Muscle layer of colon (tissue), 2 donors: ENCODE results near the gene ZNF587B.
"Not testable (repeated sequence)": the region's sequence is repeated elsewhere in the genome, so short reads cannot be mapped to it uniquely, and the experiment has no call there.

ENCODE experiments used
- H3K27ac ChIP-seq: one replicate; pipeline ENCODE4 v1.7.0; 2013; ENCODE audit warnings: low read depth, mild to moderate bottlenecking, low read length, moderate library complexity
- H3K27me3 ChIP-seq, 2 donors: one replicate each; pipeline ENCODE4 v1.7.0; 2013; ENCODE audit warnings: low read length in 2 of 2, mild to moderate bottlenecking in 2 of 2; ENCODE audit not compliant: insufficient read depth in 2 of 2, control insufficient read depth in 1 of 2
- H3K36me3 ChIP-seq: one replicate; pipeline ENCODE4 v1.7.0; 2013; ENCODE audit warnings: mild to moderate bottlenecking, low read length; ENCODE audit not compliant: insufficient read depth
- H3K4me1 ChIP-seq: one replicate; pipeline ENCODE4 v1.7.0; 2013; ENCODE audit warnings: mild to moderate bottlenecking, low read length; ENCODE audit not compliant: insufficient read depth
- H3K4me3 ChIP-seq, 2 donors: one replicate each; pipeline ENCODE4 v1.7.0; 2013; ENCODE audit warnings: low read length in 2 of 2, low read depth in 1 of 2, mild to moderate bottlenecking in 1 of 2, moderate library complexity in 1 of 2
- H3K9ac ChIP-seq: one replicate; pipeline ENCODE4 v1.7.0; 2013; ENCODE audit warnings: low read length
- H3K9me3 ChIP-seq: one replicate; pipeline ENCODE4 v1.7.0; 2013; ENCODE audit warnings: mild to moderate bottlenecking, low read length
- donor health status: abdominal sarcoma.
- donor health status: Adenocarcinoma of cecum.

ZNF587B gene

GRCh38 chr19:57830071-57830602 lies at the start of gene ZNF587B:
Gene ZNF587B (plus strand): TSS chr19:57830299. CDS start chr19:57830529, 230 bp downstream.
- H3K9me3 ChIP-seq = no peaks in the 10 kb centered on the region
- peaks cover 3% of the 10 kb centered on the region for H3K4me1 ChIP-seq
- no peaks in the 10 kb centered on the region for H3K36me3 ChIP-seq
- H3K27ac ChIP-seq = no peak within 1 kb of the TSS
- H3K4me3 ChIP-seq = peak within 1 kb of the TSS; percentile 66 to 80
- H3K27me3 ChIP-seq = no peaks in the 10 kb centered on the region
- H3K9ac ChIP-seq = no peak within 1 kb of the TSS

GRCh38 chr19:57786286-57786685 lies 43.8 kb upstream of the ZNF587B start:
- no peaks in the 10 kb centered on the region for H3K27me3 ChIP-seq
- H3K4me1 ChIP-seq = no peaks in the 10 kb centered on the region
- H3K9me3 ChIP-seq = no peaks in the 10 kb centered on the region
- no peak overlapping the region for H3K9ac ChIP-seq
- H3K36me3 ChIP-seq = peaks cover 10% of the 10 kb centered on the region
- H3K27ac ChIP-seq = no peak overlapping the region
- no peak overlapping the region for H3K4me3 ChIP-seq

- H3K36me3 ChIP-seq = peaks cover 10% of the 10 kb centered on the region
- no peak overlapping the region for H3K9ac ChIP-seq
- no peaks in the 10 kb centered on the region for H3K27me3 ChIP-seq
- no peak overlapping the region for H3K27ac ChIP-seq
- H3K9me3 ChIP-seq = no peaks in the 10 kb centered on the region
- no peaks in the 10 kb centered on the region for H3K4me1 ChIP-seq
- no peak overlapping the region for H3K4me3 ChIP-seq
These were observed 43.2 kb upstream of the ZNF587B start for GRCh38 chr19:57786906-57787305.

- no peaks in the 10 kb centered on the region for H3K27me3 ChIP-seq
- H3K4me1 ChIP-seq = no peaks in the 10 kb centered on the region
- no peaks in the 10 kb centered on the region for H3K9me3 ChIP-seq
- peaks cover 10% of the 10 kb centered on the region for H3K36me3 ChIP-seq
- no peak overlapping the region for H3K27ac ChIP-seq
- H3K9ac ChIP-seq = no peak overlapping the region
- no peak overlapping the region for H3K4me3 ChIP-seq
These were observed 41.9 kb upstream of the ZNF587B start for GRCh38 chr19:57788114-57788692.

GRCh38 chr19:57789288-57789687 lies 40.8 kb upstream of the ZNF587B start:
- no peak overlapping the region for H3K27ac ChIP-seq
- no peaks in the 10 kb centered on the region for H3K9me3 ChIP-seq
- H3K27me3 ChIP-seq = no peaks in the 10 kb centered on the region
- H3K9ac ChIP-seq = no peak overlapping the region
- no peaks in the 10 kb centered on the region for H3K4me1 ChIP-seq
- peaks cover 10% of the 10 kb centered on the region for H3K36me3 ChIP-seq
- no peak overlapping the region for H3K4me3 ChIP-seq

GRCh38 chr19:57796580-57796979 lies 33.5 kb upstream of the ZNF587B start:
- not testable (repeated sequence) for H3K4me3 ChIP-seq, H3K9me3 ChIP-seq, H3K27me3 ChIP-seq, H3K27ac ChIP-seq, H3K4me1 ChIP-seq, H3K9ac ChIP-seq
- H3K36me3 ChIP-seq = peaks cover 14% of the 10 kb centered on the region

GRCh38 chr19:57800696-57801095 lies 29.4 kb upstream of the ZNF587B start:
- H3K9ac ChIP-seq = no peak overlapping the region
- H3K4me1 ChIP-seq = peaks cover 4% of the 10 kb centered on the region
- H3K36me3 ChIP-seq = peaks cover 10% of the 10 kb centered on the region
- no peak overlapping the region for H3K27ac ChIP-seq
- no peaks in the 10 kb centered on the region for H3K9me3 ChIP-seq
- H3K4me3 ChIP-seq = no peak overlapping the region
- H3K27me3 ChIP-seq = no peaks in the 10 kb centered on the region

GRCh38 chr19:57802269-57802668 lies 27.8 kb upstream of the ZNF587B start:
- no peak overlapping the region for H3K4me3 ChIP-seq
- no peaks in the 10 kb centered on the region for H3K9me3 ChIP-seq
- H3K4me1 ChIP-seq = peaks cover 4% of the 10 kb centered on the region
- no peaks in the 10 kb centered on the region for H3K27me3 ChIP-seq
- H3K27ac ChIP-seq = no peak overlapping the region
- H3K36me3 ChIP-seq = peaks cover 5% of the 10 kb centered on the region
- peak overlapping the region; percentile 30 for H3K9ac ChIP-seq

GRCh38 chr19:57803265-57803593 lies 26.9 kb upstream of the ZNF587B start:
- Histone ChIP-seq H3K9ac (peak overlapping the region; percentile 45), H3K4me1 (peaks cover 4% of the 10 kb centered on the region), H3K36me3 (peaks cover 5% of the 10 kb centered on the region), H3K9me3 (no peaks in the 10 kb centered on the region), H3K27ac (peak overlapping the region; percentile 90), H3K4me3 (peak overlapping the region; percentile 71 to 80), H3K27me3 (no peaks in the 10 kb centered on the region)

- peak overlapping the region; percentile 90 for H3K27ac ChIP-seq
- peak overlapping the region; percentile 71 to 80 for H3K4me3 ChIP-seq
- H3K4me1 ChIP-seq = peaks cover 4% of the 10 kb centered on the region
- no peaks in the 10 kb centered on the region for H3K27me3 ChIP-seq
- peak overlapping the region; percentile 45 for H3K9ac ChIP-seq
- peaks cover 5% of the 10 kb centered on the region for H3K36me3 ChIP-seq
- no peaks in the 10 kb centered on the region for H3K9me3 ChIP-seq
These were observed 26.3 kb upstream of the ZNF587B start for GRCh38 chr19:57803594-57804325.

- no peak overlapping the region for H3K9ac ChIP-seq
- H3K27ac ChIP-seq = no peak overlapping the region
- H3K4me1 ChIP-seq = no peaks in the 10 kb centered on the region
- no peaks in the 10 kb centered on the region for H3K9me3 ChIP-seq
- H3K4me3 ChIP-seq = no peak overlapping the region
- H3K36me3 ChIP-seq = peaks cover 12% of the 10 kb centered on the region
- H3K27me3 ChIP-seq = no peaks in the 10 kb centered on the region
These were observed 22.6 kb upstream of the ZNF587B start for GRCh38 chr19:57807541-57807940.
